ENCODE data around the gene ANO7.

ANO7 gene

GRCh38 chr2:241213041-241213440, 24.6 kb downstream of the ANO7 start:
- TF ChIP-seq, protein P1, sequence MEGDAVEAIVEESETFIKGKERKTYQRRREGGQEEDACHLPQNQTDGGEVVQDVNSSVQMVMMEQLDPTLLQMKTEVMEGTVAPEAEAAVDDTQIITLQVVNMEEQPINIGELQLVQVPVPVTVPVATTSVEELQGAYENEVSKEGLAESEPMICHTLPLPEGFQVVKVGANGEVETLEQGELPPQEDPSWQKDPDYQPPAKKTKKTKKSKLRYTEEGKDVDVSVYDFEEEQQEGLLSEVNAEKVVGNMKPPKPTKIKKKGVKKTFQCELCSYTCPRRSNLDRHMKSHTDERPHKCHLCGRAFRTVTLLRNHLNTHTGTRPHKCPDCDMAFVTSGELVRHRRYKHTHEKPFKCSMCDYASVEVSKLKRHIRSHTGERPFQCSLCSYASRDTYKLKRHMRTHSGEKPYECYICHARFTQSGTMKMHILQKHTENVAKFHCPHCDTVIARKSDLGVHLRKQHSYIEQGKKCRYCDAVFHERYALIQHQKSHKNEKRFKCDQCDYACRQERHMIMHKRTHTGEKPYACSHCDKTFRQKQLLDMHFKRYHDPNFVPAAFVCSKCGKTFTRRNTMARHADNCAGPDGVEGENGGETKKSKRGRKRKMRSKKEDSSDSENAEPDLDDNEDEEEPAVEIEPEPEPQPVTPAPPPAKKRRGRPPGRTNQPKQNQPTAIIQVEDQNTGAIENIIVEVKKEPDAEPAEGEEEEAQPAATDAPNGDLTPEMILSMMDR (IDR thresholded peaks at IDR 0.05; ENCODE audit: control insufficient read depth, extremely low read depth, insufficient read depth) = no peak
- no peak for DNase-seq (ENCODE audit: low read depth)
- no peak overlapping the region for H3K4me3 ChIP-seq (ENCODE audit: low read depth, low read length)

- TF ChIP-seq, protein P1 (IDR thresholded peaks at IDR 0.05; ENCODE audit: control insufficient read depth, extremely low read depth, insufficient read depth) = no peak
- H3K4me3 ChIP-seq (ENCODE audit: low read depth, low read length) = no peak overlapping the region
- no peak for DNase-seq (ENCODE audit: low read depth)
These were observed 25.1 kb downstream of the ANO7 start for GRCh38 chr2:241213567-241213966.

DNA sequence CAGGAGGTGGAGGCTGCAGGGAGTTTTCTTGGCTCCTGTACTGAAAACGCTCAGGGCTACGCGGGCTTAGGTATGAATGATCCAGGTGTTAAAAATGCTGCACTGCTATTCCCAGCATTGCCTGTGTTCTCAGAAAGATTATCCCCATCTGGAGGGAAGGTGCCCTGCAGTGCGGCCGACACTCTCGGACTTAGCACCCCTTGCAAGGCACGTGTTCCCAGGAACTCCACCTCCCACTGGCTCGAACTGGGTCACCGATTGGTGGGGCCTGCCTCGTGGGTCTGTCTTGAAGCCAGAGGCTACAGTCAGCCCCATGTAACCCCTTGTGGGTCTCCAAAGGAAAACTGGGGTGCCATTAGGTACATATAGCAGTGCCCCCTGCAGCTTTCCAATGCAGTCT, 25.7 kb downstream of the ANO7 start:
- H3K4me3 ChIP-seq (ENCODE audit: low read depth, low read length) = no peak overlapping the region
- no peak for DNase-seq (ENCODE audit: low read depth)
- TF ChIP-seq, protein P1 (IDR thresholded peaks at IDR 0.05; ENCODE audit: control insufficient read depth, extremely low read depth, insufficient read depth) = no peak

DNA sequence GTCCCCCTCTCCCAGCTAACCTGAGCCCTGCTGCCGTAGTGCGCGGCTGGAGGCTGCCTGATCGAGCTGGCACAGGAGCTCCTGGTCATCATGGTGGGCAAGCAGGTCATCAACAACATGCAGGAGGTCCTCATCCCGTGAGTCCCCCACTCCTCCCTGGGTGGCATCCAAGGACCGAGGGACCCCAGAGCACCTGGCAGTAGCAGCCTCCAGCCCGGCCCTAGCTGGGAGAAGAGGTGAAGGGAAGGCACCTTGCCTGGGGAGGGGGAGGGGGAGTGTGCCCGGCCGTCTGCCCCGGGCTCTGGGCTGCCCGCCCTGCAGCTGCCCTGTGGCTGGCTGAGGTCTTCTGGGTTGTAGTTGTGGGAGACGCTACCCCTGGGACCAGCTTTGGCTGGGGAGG, 26.3 kb downstream of the ANO7 start:
- no peak for DNase-seq (ENCODE audit: low read depth)
- TF ChIP-seq, protein P1 (IDR thresholded peaks at IDR 0.05; ENCODE audit: control insufficient read depth, extremely low read depth, insufficient read depth) = no peak
- H3K4me3 ChIP-seq (ENCODE audit: low read depth, low read length) = no peak overlapping the region

DNA sequence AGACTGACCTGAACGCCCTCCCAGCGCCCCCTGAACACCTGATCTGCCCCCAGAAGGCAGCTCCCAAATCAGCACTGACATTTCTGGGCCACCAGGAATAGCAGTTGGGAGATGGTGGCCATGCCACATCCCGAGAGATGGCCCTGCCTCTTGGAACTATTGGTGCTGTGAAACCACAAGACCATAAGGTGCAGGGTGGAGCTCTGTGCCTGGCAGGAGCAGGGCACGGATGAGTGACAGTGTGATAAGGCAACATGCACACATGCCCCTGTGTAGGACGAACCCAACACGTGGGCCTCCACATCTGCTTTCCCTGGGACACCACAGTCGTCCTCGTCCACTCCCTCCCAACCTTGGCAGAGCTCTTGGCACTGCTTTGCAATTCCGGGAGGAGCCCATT, 26.9 kb downstream of the ANO7 start:
- TF ChIP-seq, protein P1 (IDR thresholded peaks at IDR 0.05; ENCODE audit: control insufficient read depth, extremely low read depth, insufficient read depth) = no peak
- no peak overlapping the region for H3K4me3 ChIP-seq (ENCODE audit: low read depth, low read length)
- no peak for DNase-seq (ENCODE audit: low read depth)

DNA sequence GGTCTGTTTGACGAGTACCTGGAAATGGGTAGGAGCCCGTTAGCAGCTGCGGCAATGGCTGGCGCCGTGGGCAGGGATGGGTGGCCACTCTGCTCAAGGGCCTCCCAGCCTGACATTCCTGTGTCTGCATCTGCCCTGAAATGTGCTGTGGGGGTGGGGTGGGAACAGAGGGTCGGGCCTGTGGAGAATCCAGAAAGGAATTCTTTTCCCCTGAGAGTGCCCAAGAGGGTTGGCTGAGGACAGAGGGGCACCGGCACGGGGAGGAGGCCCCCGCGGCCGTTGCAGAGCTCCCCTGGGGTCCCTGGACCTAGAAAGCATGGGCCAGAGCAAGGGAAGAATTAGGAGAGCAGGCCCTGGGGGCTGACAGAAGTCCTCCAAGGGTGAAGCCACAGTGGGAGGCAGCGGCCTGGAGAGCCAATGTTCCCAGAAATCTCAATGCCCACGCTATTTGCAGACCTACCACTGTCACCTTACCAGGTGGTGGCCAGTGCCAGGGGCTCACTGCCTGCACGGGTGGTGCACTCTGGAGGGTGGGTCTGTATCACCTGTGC, 27.8 kb downstream of the ANO7 start:
- no peak overlapping the region for H3K4me3 ChIP-seq (ENCODE audit: low read depth, low read length)
- DNase-seq (ENCODE audit: low read depth) = no peak
- TF ChIP-seq, protein P1 (IDR thresholded peaks at IDR 0.05; ENCODE audit: control insufficient read depth, extremely low read depth, insufficient read depth) = no peak

DNA sequence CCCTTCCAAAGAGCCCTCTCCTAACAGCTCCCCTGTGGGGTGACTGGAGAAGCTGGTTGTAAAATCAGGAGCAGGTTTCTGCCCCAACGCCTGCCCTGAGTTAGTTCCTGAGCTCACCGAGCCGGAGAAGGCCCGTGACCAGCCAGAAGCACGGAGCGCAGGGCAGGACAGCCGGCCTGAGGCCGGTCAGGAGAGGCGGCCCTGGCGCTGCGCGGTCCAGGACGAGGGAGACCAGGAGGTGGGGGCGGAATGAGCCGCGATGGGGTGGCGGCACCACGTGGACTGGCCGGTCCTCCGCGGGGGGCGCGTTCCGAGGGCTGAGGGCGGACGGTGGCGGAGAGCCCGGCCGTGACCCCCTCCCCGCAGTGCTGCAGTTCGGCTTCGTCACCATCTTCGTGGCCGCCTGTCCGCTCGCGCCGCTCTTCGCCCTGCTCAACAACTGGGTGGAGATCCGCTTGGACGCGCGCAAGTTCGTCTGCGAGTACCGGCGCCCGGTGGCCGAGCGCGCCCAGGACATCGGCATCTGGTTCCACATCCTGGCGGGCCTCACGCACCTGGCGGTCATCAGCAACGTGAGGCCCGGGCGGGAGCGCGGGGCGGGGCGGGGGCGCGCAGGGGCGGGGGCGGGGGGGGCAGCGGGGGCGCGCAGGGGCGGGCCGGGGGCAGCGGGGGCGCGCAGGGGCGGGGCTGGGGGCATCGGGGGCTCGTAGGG, 29.0 kb downstream of the ANO7 start:
- no peak for DNase-seq (ENCODE audit: low read depth)
- H3K4me3 ChIP-seq (ENCODE audit: low read depth, low read length) = no peak overlapping the region

More for the DNA sequence above, 29.0 kb downstream of the ANO7 start:
- TF ChIP-seq, protein P1 (IDR thresholded peaks at IDR 0.05; ENCODE audit: control insufficient read depth, extremely low read depth, insufficient read depth) = no peak
